Stomach (tissue), 4 donors: ENCODE measurements around the gene CRYL1.

Source experiments
- CTCF ChIP-seq, 7 experiments: fragments of 450-650 bp in 4 of 7; fragments of 200-600 bp in 3 of 7; sonication (generic) in 3 of 7; IDR thresholded peaks; one replicate each; pipeline ENCODE4 v1.5.1; 2016 to 2019; ENCODE audit warnings: antibody characterized with exemption in 7 of 7, control low read depth in 2 of 7, mild to moderate bottlenecking in 1 of 7
- POLR2A ChIP-seq, 4 donors: fragments of 450-650 bp; IDR thresholded peaks; one replicate each; pipeline ENCODE4 v1.6.1; 2016; ENCODE audit warnings: antibody characterized with exemption in 4 of 4, control low read depth in 2 of 4, mild to moderate bottlenecking in 1 of 4, moderate library complexity in 1 of 4

GRCh38 chr13:20565115-20565736 lies 39.6 kb upstream of the CRYL1 start:
- TF ChIP-seq CTCF (IDR thresholded peaks at IDR 0.05) (no peak), POLR2A (IDR thresholded peaks at IDR 0.05) (no peak)
